Spleen (tissue), 7 donors: ENCODE data around the gene MRPS33.

Source experiments
- CTCF ChIP-seq, 11 experiments: fragments of 200-600 bp in 7 of 11; fragments of 450-650 bp in 4 of 11; sonication (generic) in 4 of 11; IDR thresholded peaks in 8 of 11; conservative IDR thresholded peaks in 3 of 11; 1 replicate in 7 of 11; 2 replicates in 4 of 11; pipeline versions ENCODE4 v1.4.0 to v1.8.0; 2016 to 2021; ENCODE audit warnings: antibody characterized with exemption in 11 of 11, inconsistent platforms in 4 of 11, mild to moderate bottlenecking in 1 of 11
- POLR2A ChIP-seq, 3 donors: fragments of 450-650 bp; IDR thresholded peaks; one replicate each; pipeline ENCODE4 v1.5.1; 2017; ENCODE audit warnings: antibody characterized with exemption in 3 of 3, mild to moderate bottlenecking in 1 of 3
- donor health status: DM: no; HTN: no; CAD: no; lungs with moderate emphysema.
- donor health status: DM: no; HTN: no; CAD: no.
- donor health status: DM: no; HTN: no; CAD: no.

- TF ChIP-seq POLR2A (IDR thresholded peaks at IDR 0.05) (no peak), CTCF (IDR thresholded peaks at IDR 0.05 in 8 of 11, conservative IDR thresholded peaks at IDR 0.05 in 3 of 11) (no peak)
These were observed 628 bp downstream of the MRPS33 start for GRCh38 chr7:141014125-141014523.
